K562 (cell line): ENCODE data around the gene AIF1. TPM values are rescaled to one million over a fixed set of nuclear protein-coding genes. Genes with fewer than 3 reads are reported as not detected.

Source experiments
- BRCA1 ChIP-seq, 2 experiments: fragments of 450-650 bp in 1 of 2; sonication (generic) in 1 of 2; formaldehyde crosslinking in 1 of 2; IDR thresholded peaks; 2 replicates each; pipeline versions ENCODE4 v1.5.0 to v1.6.1; 2017 to 2020; ENCODE audit warnings: mild to moderate bottlenecking in 1 of 2, missing genetic modification reagents in 1 of 2
- CCAR2 ChIP-seq: fragments of 200-400 bp; formaldehyde crosslinking; IDR thresholded peaks from 2 replicates; pipeline ENCODE4 v1.6.1; 2017; ENCODE audit warnings: mild to moderate bottlenecking, low read depth, low read length
- CHD1 ChIP-seq: fragments of 200-600 bp; sonication (generic); IDR thresholded peaks from one replicate; pipeline ENCODE4 v1.6.1; 2012; ENCODE audit warnings: mild to moderate bottlenecking, moderate library complexity, low read length, inconsistent platforms
- CREB1 ChIP-seq, 2 experiments: sonication (generic) in 1 of 2; formaldehyde crosslinking in 1 of 2; IDR thresholded peaks; 2 replicates each; pipeline versions ENCODE4 v1.6.1 to v1.8.0; 2012 to 2022; ENCODE audit warnings: inconsistent platforms in 1 of 2, mild to moderate bottlenecking in 1 of 2, missing genetic modification reagents in 1 of 2, moderate library complexity in 1 of 2
- ERF ChIP-seq: fragments of 450-650 bp; formaldehyde crosslinking; IDR thresholded peaks from 2 replicates; pipeline ENCODE4 v1.4.0; 2020; ENCODE audit warnings: mild to moderate bottlenecking, mixed read lengths
- ESRRB ChIP-seq: fragments of 250-450 bp; sonication (Bioruptor Pico); IDR thresholded peaks from 2 replicates; pipeline ENCODE4 v1.5.0; 2020; ENCODE audit warnings: mild to moderate bottlenecking, moderate library complexity, borderline replicate concordance
- FOXM1 ChIP-seq, 2 experiments: fragments of 450-650 bp in 1 of 2; sonication (generic) in 1 of 2; formaldehyde crosslinking in 1 of 2; IDR thresholded peaks; 2 replicates each; pipeline versions ENCODE4 v1.6.1 to v1.9.0; 2017 to 2022; ENCODE audit warnings: low read depth in 2 of 2, mild to moderate bottlenecking in 2 of 2, missing genetic modification reagents in 1 of 2, moderate library complexity in 1 of 2
- GABPB1 ChIP-seq: sonication (generic); formaldehyde crosslinking; IDR thresholded peaks from 2 replicates; pipeline ENCODE4 v1.8.0; 2022; ENCODE audit warnings: mild to moderate bottlenecking, missing genetic modification reagents
- HEY1 ChIP-seq: fragments of 250-450 bp; sonication (Bioruptor Pico); IDR thresholded peaks from 2 replicates; pipeline ENCODE4 v1.5.0; 2020; ENCODE audit warnings: mild to moderate bottlenecking, moderate library complexity, borderline replicate concordance
- HMG20B ChIP-seq: fragments of 250-450 bp; sonication (Bioruptor Pico); IDR thresholded peaks from 2 replicates; pipeline ENCODE4 v1.5.0; 2021; ENCODE audit warnings: mild to moderate bottlenecking
- HNRNPLL ChIP-seq: fragments of 200-400 bp; formaldehyde crosslinking; IDR thresholded peaks from 2 replicates; pipeline ENCODE4 v1.6.1; 2017; ENCODE audit warnings: low read length, low read depth, mild to moderate bottlenecking; ENCODE audit not compliant: poor library complexity, severe bottlenecking
- ILF3 ChIP-seq: fragments of 450-650 bp; IDR thresholded peaks from 2 replicates; pipeline ENCODE4 v1.6.1; 2018; ENCODE audit warnings: antibody characterized with exemption, mild to moderate bottlenecking, moderate library complexity, borderline replicate concordance
- MTA3 ChIP-seq: fragments of 450-650 bp; formaldehyde crosslinking; IDR thresholded peaks from 2 replicates; pipeline ENCODE4 v1.6.1; 2017; ENCODE audit warnings: mild to moderate bottlenecking, borderline replicate concordance
- MYNN ChIP-seq, 2 experiments: sonication (generic); formaldehyde crosslinking in 1 of 2; IDR thresholded peaks; 2 replicates each; pipeline versions ENCODE4 v1.5.0 to v1.6.1; 2016 to 2020; ENCODE audit warnings: antibody characterized with exemption in 1 of 2, missing genetic modification reagents in 1 of 2
- POLR2G ChIP-seq: fragments of 200-400 bp; formaldehyde crosslinking; IDR thresholded peaks from 2 replicates; pipeline ENCODE4 v1.6.1; 2017; ENCODE audit warnings: low read depth, mild to moderate bottlenecking, antibody characterized with exemption, low read length, moderate library complexity
- PYGO2 ChIP-seq: fragments of 450-650 bp; IDR thresholded peaks from 2 replicates; pipeline ENCODE4 v1.6.1; 2016; ENCODE audit warnings: mild to moderate bottlenecking, missing genetic modification characterization, moderate library complexity, missing compliant biosample characterization
- SP1 ChIP-seq: sonication (generic); formaldehyde crosslinking; IDR thresholded peaks from 2 replicates; pipeline ENCODE4 v1.8.1; 2022; ENCODE audit warnings: mild to moderate bottlenecking, missing genetic modification reagents
- SUPT5H ChIP-seq: fragments of 450-650 bp; IDR thresholded peaks from 2 replicates; pipeline ENCODE4 v1.6.1; 2016
- TARDBP ChIP-seq: fragments of 450-650 bp; IDR thresholded peaks from 2 replicates; pipeline ENCODE4 v1.6.1; 2016
- TBP ChIP-seq: optimal IDR thresholded peaks from 2 replicates; pipeline ENCODE3; 2011; ENCODE audit warnings: low read depth, low read length, improper control_type of control experiment
- TRIM24 ChIP-seq, 2 experiments: fragments of 450-650 bp; IDR thresholded peaks; 2 replicates each; pipeline ENCODE4 v1.6.1; 2016
- ZNF282 ChIP-seq: sonication (generic); formaldehyde crosslinking; IDR thresholded peaks from 2 replicates; pipeline ENCODE4 v1.8.1; 2023; ENCODE audit warnings: missing genetic modification reagents
- ZNF586 ChIP-seq: fragments of 450-650 bp; formaldehyde crosslinking; conservative IDR thresholded peaks from 2 replicates; pipeline ENCODE4 v1.4.0; 2020; ENCODE audit warnings: mild to moderate bottlenecking, moderate library complexity
- ZNF695 ChIP-seq: fragments of 450-650 bp; formaldehyde crosslinking; IDR thresholded peaks from 2 replicates; pipeline ENCODE4 v1.4.0; 2020; ENCODE audit warnings: mild to moderate bottlenecking, moderate library complexity
- ZNF780A ChIP-seq: fragments of 250-450 bp; sonication (Bioruptor Pico); IDR thresholded peaks from 2 replicates; pipeline ENCODE4 v1.5.0; 2021; ENCODE audit warnings: mild to moderate bottlenecking
- ZNF830 ChIP-seq: fragments of 250-450 bp; sonication (Bioruptor Pico); IDR thresholded peaks from 2 replicates; pipeline ENCODE4 v1.5.0; 2021; ENCODE audit warnings: mild to moderate bottlenecking
- ZSCAN29 ChIP-seq: fragments of 450-650 bp; IDR thresholded peaks from 2 replicates; pipeline ENCODE4 v1.6.1; 2017
- polyA plus RNA-seq, 8 experiments: library from polyadenylated mRNA; depleted of rRNA in 4 of 8; stranded (reverse) in 5 of 8; unstranded in 3 of 8; fragments of >200 nt; fragmentation: Nextera tagmentation in 2 of 8; fragmentation: Illumina TruSeq in 1 of 8; extraction: Ambion mirVana in 2 of 8; extraction: Trizol in 1 of 8; gene quantifications; 2 replicates each; pipeline versions ENCODE4 v1.2.1 to v1.2.3, GENCODE V29; 2011 to 2014; ENCODE audit warnings: inconsistent platforms in 1 of 8, missing spikeins in 1 of 8
- total RNA-seq, 7 experiments: library from RNA; depleted of rRNA in 6 of 7; stranded (reverse); fragments of >200 nt in 6 of 7; fragmentation: Illumina TruSeq in 2 of 7; extraction: Trizol in 2 of 7; gene quantifications; 2 replicates each; pipeline versions ENCODE4 v1.2.1 to v1.2.3, GENCODE V29; 2011 to 2021; ENCODE audit warnings: low replicate concordance in 1 of 7
- TF ChIP-seq, protein P1 (sequence below): fragments of 250-450 bp; sonication (Bioruptor Pico); IDR thresholded peaks from 2 replicates; pipeline ENCODE4 v1.4.0; 2020; ENCODE audit warnings: borderline replicate concordance

Gene AIF1
- total and polyA plus RNA-seq, 9 of the 15 experiments (the other 6 are each of a cell fraction or from before 2014, with no cell fraction given) = 9.4 to 33.4 (median 19.4) TPM

DNA sequence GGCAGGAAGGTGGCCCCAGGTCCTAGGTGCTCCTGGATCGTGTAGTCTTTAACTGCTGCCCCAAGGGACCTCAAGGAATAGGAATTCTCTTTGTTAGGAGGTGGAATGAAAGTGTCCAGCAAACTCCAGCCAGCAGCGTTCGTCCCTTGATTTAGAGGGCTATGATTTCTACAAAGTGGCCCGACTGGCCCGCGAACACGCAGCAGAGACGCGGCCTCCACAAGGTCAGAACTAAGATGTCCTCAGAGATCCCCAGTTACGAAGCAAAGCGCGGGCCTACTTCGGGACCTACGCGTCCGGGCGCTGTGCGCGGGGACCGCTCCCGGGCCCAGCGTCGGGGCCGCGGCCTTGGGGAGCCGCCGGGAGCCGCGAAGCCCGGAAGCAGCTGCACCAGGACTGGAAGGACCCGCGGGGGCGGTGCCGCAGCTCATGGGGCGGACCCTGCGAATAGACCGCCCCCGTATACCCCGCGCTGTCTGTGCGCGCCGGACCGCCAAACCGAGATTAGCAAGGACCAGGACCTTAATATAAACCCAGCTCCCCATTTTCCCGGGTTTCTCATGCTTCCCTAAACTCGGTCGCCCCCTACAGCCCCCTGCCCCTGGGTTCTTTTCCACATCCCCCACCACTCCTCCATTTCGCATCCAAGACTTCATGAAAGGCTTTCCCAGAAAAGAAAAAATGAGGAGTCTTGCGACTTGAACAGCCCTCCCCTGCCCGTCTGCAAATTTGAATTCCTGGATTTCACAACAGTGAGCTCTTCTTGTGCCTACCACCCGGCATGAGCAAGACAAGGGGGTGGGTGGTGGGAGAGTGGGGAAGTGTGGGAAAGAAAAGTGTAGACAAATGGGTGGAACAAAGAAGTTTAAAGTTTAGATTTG, 45.6 kb downstream of the AIF1 start, which contains the start of gene C6orf47 (continued):
- TF ChIP-seq CREB1 (IDR thresholded peaks at IDR 0.05) (peak; percentile 68; the same call in 1 of the 2 replicates), CREB1 (CRISPR knock-in tag; IDR thresholded peaks at IDR 0.05) (peak; percentile 57; the same call in 1 of the 2 replicates), PYGO2 (tag) (no peak), ZNF586 (CRISPR knock-in tag) (peak; percentile 15; the same call in 1 of the 2 replicates), MTA3 (peak; percentile 92), GABPB1 (peak; percentile 87), ZSCAN29 (peak; percentile 58; the same call in 1 of the 2 replicates), SP1 (CRISPR knock-in tag) (peak; percentile 86; the same call in 1 of the 2 replicates), ILF3 (no peak), FOXM1 (IDR thresholded peaks at IDR 0.05; ENCODE audit: low read depth) (peak; percentile 51; the same call in 1 of the 2 replicates), FOXM1 (CRISPR knock-in tag; IDR thresholded peaks at IDR 0.05; ENCODE audit: low read depth) (0 out of 2 replicates have a peak, but pooled peaks have one; percentile 44), ZNF780A (CRISPR knock-in tag) (peak; percentile 69; the same call in 1 of the 2 replicates), ZNF695 (CRISPR knock-in tag) (peak; percentile 78; the same call in 1 of the 2 replicates), HMG20B (CRISPR knock-in tag) (peak; percentile 96), BRCA1 (IDR thresholded peaks at IDR 0.05) (no peak), BRCA1 (CRISPR knock-in tag; IDR thresholded peaks at IDR 0.05) (no peak), TARDBP (peak; percentile 56), CHD1 (peak; percentile 57), ZNF830 (CRISPR knock-in tag) (peak; percentile 98), POLR2G (peak; percentile 99), HEY1 (CRISPR knock-in tag) (no peak), ESRRB (CRISPR knock-in tag) (peak; percentile 79; the same call in 1 of the 2 replicates), SUPT5H (peak; percentile 91), MYNN (IDR thresholded peaks at IDR 0.05) (peak; percentile 77), MYNN (CRISPR knock-in tag; IDR thresholded peaks at IDR 0.05) (no peak), ERF (CRISPR knock-in tag) (peak; percentile 98), HNRNPLL (peak; percentile 66), ZNF282 (no peak), TRIM24 (IDR thresholded peaks at IDR 0.05) (peak in 1 of 2 experiments; percentile 37; a peak in 2 of 4 replicates), TBP (peak; percentile 89), CCAR2 (0 out of 2 replicates have a peak, but pooled peaks have one; percentile 30)
- TF ChIP-seq, protein P1, sequence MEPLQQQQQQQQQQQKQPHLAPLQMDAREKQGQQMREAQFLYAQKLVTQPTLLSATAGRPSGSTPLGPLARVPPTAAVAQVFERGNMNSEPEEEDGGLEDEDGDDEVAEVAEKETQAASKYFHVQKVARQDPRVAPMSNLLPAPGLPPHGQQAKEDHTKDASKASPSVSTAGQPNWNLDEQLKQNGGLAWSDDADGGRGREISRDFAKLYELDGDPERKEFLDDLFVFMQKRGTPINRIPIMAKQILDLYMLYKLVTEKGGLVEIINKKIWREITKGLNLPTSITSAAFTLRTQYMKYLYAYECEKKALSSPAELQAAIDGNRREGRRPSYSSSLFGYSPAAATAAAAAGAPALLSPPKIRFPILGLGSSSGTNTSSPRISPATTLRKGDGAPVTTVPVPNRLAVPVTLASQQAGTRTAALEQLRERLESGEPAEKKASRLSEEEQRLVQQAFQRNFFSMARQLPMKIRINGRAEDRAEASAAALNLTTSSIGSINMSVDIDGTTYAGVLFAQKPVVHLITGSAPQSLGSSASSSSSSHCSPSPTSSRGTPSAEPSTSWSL (CRISPR knock-in tag) = 0 out of 2 replicates have a peak, but pooled peaks have one; percentile 4
